Endothelial cell of umbilical vein (primary cell): ENCODE results near the gene ANO1. TPM values are rescaled to one million over a fixed set of nuclear protein-coding genes. Genes with fewer than 3 reads are reported as not detected.

Experiments
- BruUV-seq: library from RNA; stranded (reverse); fragments of 400-500 nt; replicated peaks from 2 replicates; lab custom pipeline; 2021; lab: Mats Ljungman, UMichigan
- CTCF ChIA-PET: fragments of 300-600, 350-600 bp; sonication (Branson Sonifier 250); formaldehyde crosslinking; loops from one replicate; lab custom pipeline; 2021; ENCODE audit warnings: antibody characterized with exemption, inconsistent platforms; lab: Charles Lee
- POLR2A ChIA-PET: fragments of 300-600, 350-600 bp; sonication (Branson Sonifier 250); formaldehyde crosslinking; loops from one replicate; lab custom pipeline; 2021; ENCODE audit warnings: antibody characterized with exemption, inconsistent platforms; lab: Charles Lee
- DNase-seq: peaks from one replicate; pipeline ENCODE4 v3.0.0-alpha.2; 2011; ENCODE audit warnings: low read depth, low spot score
- FAIRE-seq: peaks from 2 replicates; lab custom pipeline; 2011; peaks lifted over from hg19 to GRCh38; lab: Jason Lieb, UNC
- H2AFZ ChIP-seq: 2 replicates; pipeline ENCODE4 v1.6.0; 2012; ENCODE audit warnings: low read depth, low read length, control low read depth, inconsistent platforms
- H3K27ac ChIP-seq: 2 replicates; pipeline ENCODE4 v1.5.1; 2011; ENCODE audit warnings: low read depth, mild to moderate bottlenecking, control low read depth, low read length, moderate library complexity; ENCODE audit not compliant: insufficient read depth
- H3K27me3 ChIP-seq, 2 experiments: 2 replicates each; pipeline versions ENCODE4 v1.6.0 to v1.6.1; 2011; ENCODE audit warnings: low read length in 2 of 2, mixed read lengths in 1 of 2; ENCODE audit not compliant: control insufficient read depth in 2 of 2, insufficient read depth in 2 of 2
- H3K36me3 ChIP-seq, 2 experiments: 2 replicates in 1 of 2; 3 replicates in 1 of 2; pipeline ENCODE4 v1.5.1; 2011; ENCODE audit warnings: low read length in 2 of 2, mild to moderate bottlenecking in 1 of 2, moderate library complexity in 1 of 2; ENCODE audit not compliant: control insufficient read depth in 2 of 2, insufficient read depth in 2 of 2; ENCODE audit errors: extremely low read depth in 1 of 2
- H3K4me1 ChIP-seq: 3 replicates; pipeline ENCODE4 v1.5.1; 2011; ENCODE audit warnings: mild to moderate bottlenecking, low read length; ENCODE audit not compliant: control insufficient read depth, insufficient read depth; ENCODE audit errors: extremely low read depth
- H3K4me2 ChIP-seq: 2 replicates; pipeline ENCODE4 v1.6.1; 2011; ENCODE audit warnings: low read length, control low read depth, mixed read lengths; ENCODE audit not compliant: insufficient read depth
- H3K4me3 ChIP-seq, 3 experiments: fragments of 200-600 bp in 1 of 3; sonication (generic), shearing (Covaris generic) in 1 of 3; replicated peaks in 1 of 3; 2 replicates each; pipeline ENCODE4 v1.5.1; 2011 to 2016; ENCODE audit warnings: control low read depth in 3 of 3, low read length in 3 of 3, mild to moderate bottlenecking in 2 of 3, inconsistent platforms in 1 of 3, low read depth in 1 of 3, moderate library complexity in 1 of 3; ENCODE audit not compliant: insufficient read depth in 1 of 3
- H3K79me2 ChIP-seq: 2 replicates; pipeline ENCODE4 v1.6.0; 2012; ENCODE audit warnings: low read length, inconsistent platforms; ENCODE audit not compliant: control insufficient read depth, insufficient read depth
- H3K9ac ChIP-seq: replicated peaks from 2 replicates; pipeline ENCODE3; 2011; ENCODE audit warnings: low read length, control low read depth; ENCODE audit not compliant: insufficient read depth; ENCODE audit errors: extremely low read depth
- H3K9me1 ChIP-seq: replicated peaks from 3 replicates; pipeline ENCODE4 v1.6.0; 2011; ENCODE audit warnings: mild to moderate bottlenecking, low read length; ENCODE audit not compliant: control insufficient read depth, insufficient read depth; ENCODE audit errors: extremely low read depth
- H3K9me3 ChIP-seq: replicated peaks from 2 replicates; pipeline ENCODE4 v1.5.1; 2012; ENCODE audit warnings: low read length, inconsistent platforms; ENCODE audit not compliant: control insufficient read depth, insufficient read depth
- H4K20me1 ChIP-seq: replicated peaks from 2 replicates; pipeline ENCODE3; 2011; ENCODE audit warnings: mild to moderate bottlenecking, low read length; ENCODE audit not compliant: control insufficient read depth, insufficient read depth; ENCODE audit errors: extremely low read depth
- CTCF ChIP-seq, 2 donors: IDR thresholded peaks; 1 replicate in 1 of 2; 2 replicates in 1 of 2; pipeline ENCODE4 v1.5.1; 2011; ENCODE audit warnings: low read length in 2 of 2, mild to moderate bottlenecking in 2 of 2, moderate library complexity in 2 of 2, control low read depth in 1 of 2, inconsistent platforms in 1 of 2, low read depth in 1 of 2; ENCODE audit not compliant: insufficient read depth in 1 of 2; ENCODE audit errors: extremely low read depth in 1 of 2
- EZH2 ChIP-seq: IDR thresholded peaks from 2 replicates; pipeline ENCODE4 v1.6.1; 2012; ENCODE audit warnings: borderline replicate concordance, low read depth, mild to moderate bottlenecking, moderate library complexity, low read length, inconsistent platforms; ENCODE audit not compliant: severe bottlenecking
- FOS ChIP-seq: IDR thresholded peaks from 2 replicates; pipeline ENCODE4 v1.6.1; 2011; ENCODE audit warnings: mild to moderate bottlenecking, low read length, moderate library complexity, borderline replicate concordance; ENCODE audit not compliant: insufficient read depth
- GATA2 ChIP-seq: IDR thresholded peaks from 2 replicates; pipeline ENCODE4 v1.7.0; 2011; ENCODE audit warnings: low read depth, mild to moderate bottlenecking, moderate library complexity, mixed read lengths, low read length; ENCODE audit not compliant: insufficient read length, insufficient read depth
- JUN ChIP-seq: IDR thresholded peaks from 2 replicates; pipeline ENCODE4 v1.6.1; 2011; ENCODE audit warnings: borderline replicate concordance, low read depth; ENCODE audit not compliant: insufficient read length, insufficient read depth
- MAX ChIP-seq: IDR thresholded peaks from 2 replicates; pipeline ENCODE4 v1.6.1; 2011; ENCODE audit not compliant: insufficient read depth, insufficient read length
- MYC ChIP-seq: IDR thresholded peaks from one replicate; pipeline ENCODE4 v1.6.1; 2011; ENCODE audit warnings: mild to moderate bottlenecking, low read depth, low read length
- POLR2A ChIP-seq: IDR thresholded peaks from 2 replicates; pipeline ENCODE4 v1.6.1; 2012; ENCODE audit warnings: low read depth, mild to moderate bottlenecking, control low read depth, low read length
- POLR2AphosphoS5 ChIP-seq: IDR thresholded peaks from 2 replicates; pipeline ENCODE4 v1.6.1; 2012; ENCODE audit warnings: low read depth, mild to moderate bottlenecking, control low read depth, low read length, moderate library complexity; ENCODE audit not compliant: insufficient read depth
- dilution Hi-C: fragments of 300-500 bp; cut with MboI; formaldehyde crosslinking; loops from one replicate; pipeline ENCODE4 v1.15.0; 2019; ENCODE audit warnings: low sequenced_read_pairs; ENCODE audit not compliant: extremely low pct_ligation_motif_present
- intact Hi-C: fragments of 100-400 bp; cut with micrococcal nuclease; formaldehyde crosslinking; loops from one replicate; pipeline ENCODE4 v1.10.0; 2022
- polyA plus RNA-seq, 4 experiments: library from polyadenylated mRNA; depleted of rRNA in 3 of 4; stranded (reverse) in 3 of 4; unstranded in 1 of 4; fragments of >200 nt; gene quantifications; 2 replicates each; pipeline versions ENCODE4 v1.2.1 to v1.2.3, GENCODE V29; 2011 to 2012; ENCODE audit warnings: missing spikeins in 1 of 4
- total RNA-seq: library from RNA; stranded (reverse); gene quantifications from 2 replicates; pipeline ENCODE4 v1.2.3, GENCODE V29; 2021

ANO1 gene
- total and polyA plus RNA-seq, 2 donors (not counting 3 experiments of a cell fraction or from before 2014, with no cell fraction given) = 0.03 to 0.40 TPM

GRCh38 chr11:70099578-70100279, 21.6 kb downstream of the ANO1 start:
- Histone ChIP-seq H3K79me2 (no peaks in the 10 kb centered on the region), H3K4me2 (no peak overlapping the region), H3K27me3 (no peaks in the 10 kb centered on the region), H3K27ac (no peak overlapping the region), H3K36me3 (no peaks in the 10 kb centered on the region), H3K4me3 (no peak overlapping the region), H3K9me1 (no peaks in the 10 kb centered on the region), H3K9me3 (no peaks in the 10 kb centered on the region), H4K20me1 (no peaks in the 10 kb centered on the region), H3K9ac (no peak overlapping the region), H2AFZ (no peak overlapping the region), H3K4me1 (no peaks in the 10 kb centered on the region)
- TF ChIP-seq MYC = no peak
- no peak for TF ChIP-seq FOS
- no peak for TF ChIP-seq CTCF (IDR thresholded peaks at IDR 0.05; ENCODE audit: extremely low read depth in 1 of 2, insufficient read depth in 1 of 2, low read depth in 1 of 2, low read length in 2 of 2)
- TF ChIP-seq POLR2AphosphoS5 = no peak
- TF ChIP-seq JUN = no peak
- no peak for TF ChIP-seq POLR2A
- TF ChIP-seq GATA2 = no peak
- no peak for TF ChIP-seq MAX
- TF ChIP-seq EZH2 = no peak
- CTCF ChIA-PET = no interaction called here
- dilution Hi-C loops (no loop called here), intact Hi-C loops (no loop called here)
- no TSS peak for BruUV-seq
- POLR2A ChIA-PET = no interaction called here
- FAIRE-seq (no peak), DNase-seq (no peak)
